A673 (cell line): Measurements from ENCODE around the gene HPCAL1. TPM values are rescaled to one million over a fixed set of nuclear protein-coding genes. Genes with fewer than 3 reads are reported as not detected.

Experiments used
- BruUV-seq: library from RNA; stranded (reverse); fragments of 400-500 nt; replicated peaks from 2 replicates; lab custom pipeline; 2021; lab: Mats Ljungman, UMichigan
- CTCF ChIA-PET: fragments of 300-600 bp; sonication (Branson Sonifier 250); formaldehyde crosslinking; loops from one replicate; lab custom pipeline; 2022; ENCODE audit warnings: antibody characterized with exemption; lab: Charles Lee
- POLR2A ChIA-PET: fragments of 300-600 bp; sonication (Branson Sonifier 250); formaldehyde crosslinking; loops from one replicate; lab custom pipeline; 2022; ENCODE audit warnings: antibody characterized with exemption; ENCODE audit not compliant: low non-redundant PET; lab: Charles Lee
- DNase-seq: peaks from one replicate; pipeline ENCODE4 v3.0.0-alpha.2; 2015; ENCODE audit warnings: low spot score
- H3K27ac ChIP-seq: fragments of 200-600 bp; sonication (generic); 2 replicates; pipeline ENCODE4 v1.5.1; 2016; ENCODE audit warnings: mixed run types, low read depth, mild to moderate bottlenecking, mixed read lengths, antibody characterized with exemption, low read length; ENCODE audit not compliant: poor library complexity, severe bottlenecking
- H3K27me3 ChIP-seq: fragments of 200-600 bp; sonication (generic); replicated peaks from 2 replicates; pipeline ENCODE4 v1.6.1; 2017; ENCODE audit warnings: mixed run types, low read depth, mild to moderate bottlenecking, mixed read lengths, antibody characterized with exemption, low read length; ENCODE audit not compliant: insufficient read depth, poor library complexity
- H3K36me3 ChIP-seq: fragments of 200-600 bp; sonication (generic); 2 replicates; pipeline ENCODE4 v1.6.1; 2016; ENCODE audit warnings: mixed run types, mild to moderate bottlenecking, mixed read lengths, antibody characterized with exemption, low read length; ENCODE audit not compliant: insufficient read depth, poor library complexity, severe bottlenecking
- H3K4me1 ChIP-seq: fragments of 200-600 bp; sonication (generic); 2 replicates; pipeline ENCODE4 v1.6.1; 2017; ENCODE audit warnings: mixed run types, mild to moderate bottlenecking, mixed read lengths, antibody characterized with exemption, low read length; ENCODE audit not compliant: insufficient read depth, poor library complexity, severe bottlenecking
- H3K4me3 ChIP-seq: fragments of 200-600 bp; sonication (generic); 2 replicates; pipeline ENCODE4 v1.5.1; 2016; ENCODE audit warnings: low read depth, mixed run types, mild to moderate bottlenecking, mixed read lengths, low read length; ENCODE audit not compliant: poor library complexity, severe bottlenecking
- H3K9me3 ChIP-seq: fragments of 200-600 bp; sonication (generic); 2 replicates; pipeline ENCODE4 v1.6.1; 2016; ENCODE audit warnings: mixed run types, low read depth, mild to moderate bottlenecking, mixed read lengths, antibody characterized with exemption, low read length; ENCODE audit not compliant: poor library complexity, severe bottlenecking
- CTCF ChIP-seq: fragments of 300-800, 200-600 bp; sonication (generic); conservative IDR thresholded peaks from 2 replicates; pipeline ENCODE4 v1.5.1; 2017; ENCODE audit warnings: low read depth, mild to moderate bottlenecking, antibody characterized with exemption, low read length, moderate library complexity, mixed read lengths
- EZH2 ChIP-seq: fragments of 200-600 bp; sonication (generic); IDR thresholded peaks from 2 replicates; pipeline ENCODE4 v1.6.1; 2017; ENCODE audit warnings: borderline replicate concordance, low read depth, mild to moderate bottlenecking, mixed read lengths, antibody characterized with exemption, low read length; ENCODE audit not compliant: poor library complexity, severe bottlenecking
- intact Hi-C: fragments of 100-400 bp; cut with micrococcal nuclease; formaldehyde crosslinking; loops from one replicate; pipeline ENCODE4 v1.10.0; 2022; ENCODE audit not compliant: unreplicated experiment
- total RNA-seq: library from RNA; stranded (reverse); gene quantifications from 2 replicates; pipeline ENCODE4 v1.2.3, GENCODE V29; 2021

Gene HPCAL1
- total RNA-seq, 1 experiment from 2014 or later = 9.7 TPM

- ChIA-PET POLR2A (no interaction called here), CTCF (no interaction called here)
- BruUV-seq = no TSS peak
- intact Hi-C loops = no loop called here
- Histone ChIP-seq H3K27me3 (no peaks in the 10 kb centered on the region), H3K4me3 (no peak overlapping the region), H3K4me1 (no peaks in the 10 kb centered on the region), H3K27ac (no peak overlapping the region), H3K36me3 (no peaks in the 10 kb centered on the region), H3K9me3 (no peaks in the 10 kb centered on the region)
- DNase-seq = no peak
- TF ChIP-seq EZH2 (no peak), CTCF (no peak)
Observed at GRCh38 chr2:10337449-10338269, 35.0 kb downstream of the HPCAL1 start.

- Histone ChIP-seq H3K27ac (no peak overlapping the region), H3K4me1 (no peaks in the 10 kb centered on the region), H3K9me3 (no peaks in the 10 kb centered on the region), H3K36me3 (no peaks in the 10 kb centered on the region), H3K4me3 (no peak overlapping the region), H3K27me3 (no peaks in the 10 kb centered on the region)
- no peak for TF ChIP-seq CTCF
- TF ChIP-seq EZH2 = no peak
- no TSS peak for BruUV-seq
- intact Hi-C loops = no loop called here
- DNase-seq = no peak
- CTCF ChIA-PET = no interaction called here
- POLR2A ChIA-PET = no interaction called here
Observed at GRCh38 chr2:10338270-10339188, 35.8 kb downstream of the HPCAL1 start.

GRCh38 chr2:10339647-10340592 is 37.2 kb downstream of the HPCAL1 start:
- Histone ChIP-seq H3K36me3 (no peaks in the 10 kb centered on the region), H3K27me3 (no peaks in the 10 kb centered on the region), H3K9me3 (no peaks in the 10 kb centered on the region), H3K27ac (no peak overlapping the region), H3K4me3 (no peak overlapping the region), H3K4me1 (no peaks in the 10 kb centered on the region)
- intact Hi-C loops = no loop called here
- CTCF ChIA-PET = no interaction called here
- no TSS peak for BruUV-seq
- no peak for DNase-seq
- POLR2A ChIA-PET = interaction anchor here (0.6 kb wide), 1 partner anchor 101 kb away, joined by 3 read pairs; no protein-coding TSS in a partner anchor
- TF ChIP-seq CTCF = no peak
- no peak for TF ChIP-seq EZH2
